MCF 10A (cell line): Measurements from ENCODE around the gene CSNK1A1. TPM values are rescaled to one million over a fixed set of nuclear protein-coding genes. Genes with fewer than 3 reads are reported as not detected.
"Not testable (repeated sequence)": the region's sequence is repeated elsewhere in the genome, so short reads cannot be mapped to it uniquely, and the experiment has no call there.

Experiments used
- BruUV-seq: library from RNA; stranded (reverse); fragments of 400-500 nt; replicated peaks from 2 replicates; lab custom pipeline; 2021; lab: Mats Ljungman, UMichigan
- CTCF ChIA-PET: fragments of 300-600 bp; sonication (Branson Sonifier 250); formaldehyde crosslinking; extraction: SDS; loops from one replicate; lab custom pipeline; 2021; ENCODE audit warnings: antibody characterized with exemption, inconsistent platforms; lab: Yijun Ruan, JAX
- POLR2A ChIA-PET: fragments of 300-600, 350-650 bp; sonication (Branson Sonifier 250); formaldehyde crosslinking; extraction: SDS; loops from one replicate; lab custom pipeline; 2020; ENCODE audit warnings: antibody characterized with exemption, inconsistent platforms; lab: Yijun Ruan, JAX
- DNase-seq: peaks from one replicate; pipeline ENCODE4 v3.0.0-alpha.2; 2018; ENCODE audit not compliant: unreplicated experiment
- H3K27ac Mint-ChIP-seq: one replicate; pipeline ENCODE4 v1.8.0; 2022; ENCODE audit warnings: mild to moderate bottlenecking, low read depth, mixed read lengths; ENCODE audit not compliant: unreplicated experiment
- H3K27me3 Mint-ChIP-seq: one replicate; pipeline ENCODE4 v1.8.0; 2022; ENCODE audit warnings: mixed read lengths; ENCODE audit not compliant: insufficient read depth, unreplicated experiment
- H3K36me3 Mint-ChIP-seq: one replicate; pipeline ENCODE4 v1.8.0; 2022; ENCODE audit warnings: mild to moderate bottlenecking, moderate library complexity, mixed read lengths; ENCODE audit not compliant: insufficient read depth, unreplicated experiment
- H3K4me1 Mint-ChIP-seq: one replicate; pipeline ENCODE4 v1.8.0; 2022; ENCODE audit warnings: mixed read lengths; ENCODE audit not compliant: insufficient read depth, unreplicated experiment
- H3K4me3 Mint-ChIP-seq: one replicate; pipeline ENCODE4 v1.8.0; 2022; ENCODE audit warnings: mild to moderate bottlenecking, moderate library complexity, mixed read lengths; ENCODE audit not compliant: unreplicated experiment
- H3K9me3 Mint-ChIP-seq: one replicate; pipeline ENCODE4 v1.8.0; 2022; ENCODE audit warnings: mixed read lengths; ENCODE audit not compliant: unreplicated experiment
- intact Hi-C: fragments of 100-400 bp; cut with micrococcal nuclease; formaldehyde crosslinking; loops from 2 replicates; pipeline ENCODE4 v1.14.1; 2022
- total RNA-seq: library from RNA; stranded (reverse); gene quantifications from 2 replicates; pipeline ENCODE4 v1.2.3, GENCODE V29; 2022
- TF ChIP-seq, protein P1 (sequence below): fragments of 200-600 bp; IDR thresholded peaks from one replicate; pipeline ENCODE4 v1.8.0; 2022; ENCODE audit warnings: antibody characterized with exemption, mild to moderate bottlenecking; ENCODE audit not compliant: unreplicated experiment

The CSNK1A1 gene
- total RNA-seq, 1 experiment from 2014 or later: 744 TPM

DNA sequence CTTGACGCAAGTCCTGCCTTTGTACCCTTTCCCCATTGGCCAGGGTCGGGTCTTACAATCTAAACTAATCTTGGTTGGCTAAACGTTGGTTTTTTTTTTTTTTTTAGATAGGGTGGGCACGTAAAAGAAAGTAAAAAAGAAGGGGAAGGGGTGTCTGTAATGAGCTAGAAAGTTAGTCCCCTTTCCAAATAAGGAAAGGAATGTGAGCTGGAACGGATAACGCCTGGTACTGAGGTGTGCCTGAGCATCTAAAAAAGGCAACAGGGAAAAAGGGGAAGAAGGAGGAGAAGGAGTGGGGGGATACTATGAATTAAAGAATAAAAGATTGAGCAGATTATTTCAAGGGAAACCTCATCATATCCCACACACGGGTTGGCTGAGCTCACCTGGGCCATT lies 105.9 kb downstream of the CSNK1A1 start:
- CTCF ChIA-PET: interaction anchor here (0.5 to 21.8 kb wide), 26 partner anchors 9 to 467 kb away, joined by 3 to 662 read pairs (median 4); partner anchors contain the start of genes CSNK1A1 and IL17B
- Mint-ChIP-seq H3K9me3 (no peaks in the 10 kb centered on the region), H3K27me3 (no peaks in the 10 kb centered on the region), H3K36me3 (no peaks in the 10 kb centered on the region), H3K4me1 (peaks cover 63% of the 10 kb centered on the region), H3K27ac (peak overlapping the region; percentile 90), H3K4me3 (no peak overlapping the region)
- POLR2A ChIA-PET: interaction anchor here (0.7 to 30.8 kb wide), 26 partner anchors 9 to 172 kb away, joined by 3 to 1058 read pairs (median 7); partner anchors contain the start of genes ARHGEF37, CSNK1A1 and GRPEL2
- TF ChIP-seq, protein P1, sequence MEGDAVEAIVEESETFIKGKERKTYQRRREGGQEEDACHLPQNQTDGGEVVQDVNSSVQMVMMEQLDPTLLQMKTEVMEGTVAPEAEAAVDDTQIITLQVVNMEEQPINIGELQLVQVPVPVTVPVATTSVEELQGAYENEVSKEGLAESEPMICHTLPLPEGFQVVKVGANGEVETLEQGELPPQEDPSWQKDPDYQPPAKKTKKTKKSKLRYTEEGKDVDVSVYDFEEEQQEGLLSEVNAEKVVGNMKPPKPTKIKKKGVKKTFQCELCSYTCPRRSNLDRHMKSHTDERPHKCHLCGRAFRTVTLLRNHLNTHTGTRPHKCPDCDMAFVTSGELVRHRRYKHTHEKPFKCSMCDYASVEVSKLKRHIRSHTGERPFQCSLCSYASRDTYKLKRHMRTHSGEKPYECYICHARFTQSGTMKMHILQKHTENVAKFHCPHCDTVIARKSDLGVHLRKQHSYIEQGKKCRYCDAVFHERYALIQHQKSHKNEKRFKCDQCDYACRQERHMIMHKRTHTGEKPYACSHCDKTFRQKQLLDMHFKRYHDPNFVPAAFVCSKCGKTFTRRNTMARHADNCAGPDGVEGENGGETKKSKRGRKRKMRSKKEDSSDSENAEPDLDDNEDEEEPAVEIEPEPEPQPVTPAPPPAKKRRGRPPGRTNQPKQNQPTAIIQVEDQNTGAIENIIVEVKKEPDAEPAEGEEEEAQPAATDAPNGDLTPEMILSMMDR: no peak
- intact Hi-C loops: no loop called here
- no TSS peak for BruUV-seq
- no peak for DNase-seq

GRCh38 chr5:149444430-149444829 lies 106.8 kb downstream of the CSNK1A1 start:
- H3K27me3 Mint-ChIP-seq, H3K9me3 Mint-ChIP-seq, BruUV-seq, intact Hi-C loops, H3K36me3 Mint-ChIP-seq, DNase-seq, H3K4me3 Mint-ChIP-seq: not testable (repeated sequence)
- ChIA-PET CTCF (interaction anchor here (0.7 to 21.8 kb wide), 15 partner anchors 30 to 351 kb away, joined by 3 to 662 read pairs (median 6); partner anchors contain the start of genes CSNK1A1 and IL17B), POLR2A (interaction anchor here (1.1 to 30.8 kb wide), 6 partner anchors 31 to 121 kb away, joined by 4 to 1058 read pairs (median 63); partner anchors contain the start of gene CSNK1A1)
- H3K4me1 Mint-ChIP-seq: peaks cover 68% of the 10 kb centered on the region
- peak overlapping the region; percentile 7 for H3K27ac Mint-ChIP-seq

GRCh38 chr5:149443210-149443609 lies 108.0 kb downstream of the CSNK1A1 start:
- H3K4me3 Mint-ChIP-seq: no peak overlapping the region
- BruUV-seq: no TSS peak
- H3K9me3 Mint-ChIP-seq: no peaks in the 10 kb centered on the region
- intact Hi-C loops: no loop called here
- TF ChIP-seq, protein P1: no peak
- no peaks in the 10 kb centered on the region for H3K36me3 Mint-ChIP-seq
- peaks cover 67% of the 10 kb centered on the region for H3K4me1 Mint-ChIP-seq
- POLR2A ChIA-PET: interaction anchor here (0.9 to 30.8 kb wide), 7 partner anchors 12 to 176 kb away, joined by 3 to 1058 read pairs (median 6); partner anchors contain the start of gene CSNK1A1
- no peaks in the 10 kb centered on the region for H3K27me3 Mint-ChIP-seq
- CTCF ChIA-PET: interaction anchor here (0.6 to 21.8 kb wide), 27 partner anchors 9 to 354 kb away, joined by 3 to 662 read pairs (median 9); partner anchors contain the start of genes CSNK1A1 and IL17B
- no peak for DNase-seq
- H3K27ac Mint-ChIP-seq: peak overlapping the region; percentile 13

- CTCF ChIA-PET: interaction anchor here (0.6 to 21.8 kb wide), 36 partner anchors 9 to 544 kb away, joined by 3 to 662 read pairs (median 6); partner anchors contain the start of genes ARHGEF37, CSNK1A1 and IL17B
- Mint-ChIP-seq H3K4me3 (peak overlapping the region; percentile 41), H3K36me3 (no peaks in the 10 kb centered on the region), H3K27me3 (no peaks in the 10 kb centered on the region), H3K9me3 (no peaks in the 10 kb centered on the region), H3K4me1 (peaks cover 65% of the 10 kb centered on the region), H3K27ac (peak overlapping the region; percentile 84)
- BruUV-seq: no TSS peak
- intact Hi-C loops: loop anchor here (1.0 kb wide), 3 partner anchors 47 to 176 kb away; no protein-coding TSS in a partner anchor
- DNase-seq: peak; percentile 88
- POLR2A ChIA-PET: interaction anchor here (0.9 to 30.8 kb wide), 16 partner anchors 13 to 176 kb away, joined by 3 to 1058 read pairs (median 6); partner anchors contain the start of gene CSNK1A1
- TF ChIP-seq, protein P1: peak; percentile 96
Observed at GRCh38 chr5:149442563-149443182, 108.6 kb downstream of the CSNK1A1 start.

Other genes starting within 250 kb of the CSNK1A1 start
- gene GRPEL2, start 205.9 kb downstream of the CSNK1A1 start, total RNA-seq: 69.5 and 86.6 TPM in 2 replicates
- 7.7 and 8.0 TPM in 2 replicates for gene PCYOX1L, start 193.4 kb downstream of the CSNK1A1 start, total RNA-seq
- gene IL17B, start 172.1 kb downstream of the CSNK1A1 start, total RNA-seq: not detected in 2 replicates
- 3.9 and 5.1 TPM in 2 replicates for gene ARHGEF37, start 30.1 kb upstream of the CSNK1A1 start, total RNA-seq
- 4.3 and 7.1 TPM in 2 replicates for gene PPARGC1B, start 178.9 kb upstream of the CSNK1A1 start, total RNA-seq